ENCODE measurements around the gene AKR7A2.
A peak's percentile ranks its signal among the peaks of the same experiment; 100 is the strongest.

AKR7A2 gene

DNA sequence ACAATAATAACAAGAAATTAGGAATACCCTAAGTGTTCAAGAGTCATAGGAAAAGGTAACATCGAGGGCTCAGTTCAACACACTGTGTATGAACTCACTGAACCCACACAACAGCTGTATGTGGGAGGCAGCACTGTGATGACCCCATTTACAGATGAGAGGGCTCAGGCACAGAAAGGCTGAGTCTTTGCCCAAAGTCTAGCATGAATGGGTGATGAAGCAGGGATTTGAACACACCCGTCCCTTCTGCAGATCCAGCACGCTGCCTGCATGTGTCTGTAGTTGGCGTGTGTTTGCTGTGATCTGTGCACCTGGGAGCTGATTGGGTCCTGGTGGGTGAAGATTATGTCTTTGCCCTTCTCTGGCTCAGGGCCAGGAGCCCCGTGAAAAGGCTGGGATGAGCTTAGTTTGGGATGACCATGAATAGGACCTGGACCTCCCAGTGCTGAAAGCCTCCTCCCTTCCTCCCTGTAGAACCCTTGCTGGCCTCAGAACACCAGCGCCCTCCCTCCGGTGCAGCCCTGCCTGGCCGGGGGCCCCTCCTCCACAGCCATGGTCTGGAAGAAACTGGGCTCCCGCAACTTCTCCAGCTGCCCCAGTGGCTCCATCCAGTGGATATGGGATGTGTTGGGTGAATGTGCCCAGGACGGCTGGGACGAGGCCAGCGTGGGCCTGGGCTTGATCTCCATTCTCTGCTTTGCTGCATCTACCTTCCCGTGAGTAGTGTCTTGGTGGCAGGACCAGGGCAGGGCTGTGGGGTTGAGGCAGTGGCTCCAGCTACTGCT lies 5.4 kb upstream of the AKR7A2 start:
- Histone ChIP-seq H3K4me1 (ENCODE audit: control insufficient read depth, insufficient read depth, low read length) (peaks cover 6% of the 10 kb centered on the region), H3K4me3 (ENCODE audit: low read length) (no peak overlapping the region), H3K9ac (ENCODE audit: low read length) (no peak overlapping the region), H3K36me3 (ENCODE audit: control insufficient read depth, insufficient read depth, low read length) (peaks cover 1% of the 10 kb centered on the region), H3K27me3 (ENCODE audit: control insufficient read depth, insufficient read depth, low read length) (no peaks in the 10 kb centered on the region), H3K27ac (ENCODE audit: low read depth, low read length) (no peak overlapping the region)

DNA sequence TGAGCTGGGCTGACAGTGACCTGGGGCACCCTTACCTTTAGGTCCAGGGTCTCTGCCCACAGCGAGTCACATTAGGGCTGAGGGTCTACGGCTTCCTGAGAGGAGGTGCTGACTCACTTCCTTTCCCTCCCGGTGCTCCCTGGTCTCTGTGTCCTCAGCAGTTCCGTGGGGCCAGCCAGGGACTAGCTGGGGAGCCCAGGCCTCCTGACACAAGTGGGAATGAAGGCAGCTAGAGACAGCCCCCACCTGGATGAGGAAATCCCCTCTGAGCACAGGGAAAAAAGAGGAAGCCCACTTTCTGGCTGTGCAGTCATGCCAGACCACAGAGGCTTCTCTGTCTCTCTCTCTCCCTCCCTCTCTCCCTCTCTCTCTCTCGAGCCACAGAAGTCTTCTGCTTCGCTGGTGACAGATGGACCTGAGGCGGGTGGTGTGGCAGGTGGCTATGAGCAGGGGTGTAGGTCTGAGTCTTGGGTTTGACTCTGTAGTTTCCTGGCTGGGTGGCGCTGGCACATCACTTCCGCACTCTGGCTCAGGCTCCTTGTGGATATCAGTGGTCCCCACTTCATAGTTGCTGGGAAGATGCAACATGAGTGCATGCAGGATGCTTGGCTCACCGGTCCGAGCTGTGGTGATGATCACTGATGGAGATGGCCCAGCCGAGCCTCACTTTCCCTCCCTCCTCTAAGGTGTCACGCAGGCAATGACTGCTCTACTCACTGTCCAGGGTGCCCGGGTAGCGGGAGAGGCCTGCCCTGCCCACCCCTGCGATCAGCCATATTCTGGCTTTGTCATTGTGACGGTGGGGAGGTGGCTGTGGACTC lies 3.6 kb upstream of the AKR7A2 start:
- Histone ChIP-seq H3K4me1 (ENCODE audit: control insufficient read depth, insufficient read depth, low read length) (peaks cover 6% of the 10 kb centered on the region), H3K27me3 (ENCODE audit: control insufficient read depth, insufficient read depth, low read length) (no peaks in the 10 kb centered on the region), H3K9ac (ENCODE audit: low read length) (no peak overlapping the region), H3K27ac (ENCODE audit: low read depth, low read length) (no peak overlapping the region), H3K36me3 (ENCODE audit: control insufficient read depth, insufficient read depth, low read length) (no peaks in the 10 kb centered on the region), H3K4me3 (ENCODE audit: low read length) (no peak overlapping the region)

GRCh38 chr1:19313961-19314882 lies 2.3 kb upstream of the AKR7A2 start:
- Histone ChIP-seq H3K27me3 (ENCODE audit: control insufficient read depth, insufficient read depth, low read length) (no peaks in the 10 kb centered on the region), H3K36me3 (ENCODE audit: control insufficient read depth, insufficient read depth, low read length) (no peaks in the 10 kb centered on the region), H3K9ac (ENCODE audit: low read length) (no peak overlapping the region), H3K27ac (ENCODE audit: low read depth, low read length) (no peak overlapping the region), H3K4me1 (ENCODE audit: control insufficient read depth, insufficient read depth, low read length) (peaks cover 6% of the 10 kb centered on the region), H3K4me3 (ENCODE audit: low read length) (no peak overlapping the region)

GRCh38 chr1:19313636-19313959 lies 1.7 kb upstream of the AKR7A2 start:
- no peaks in the 10 kb centered on the region for H3K27me3 ChIP-seq (ENCODE audit: control insufficient read depth, insufficient read depth, low read length)
- H3K4me1 ChIP-seq (ENCODE audit: control insufficient read depth, insufficient read depth, low read length) = peaks cover 6% of the 10 kb centered on the region
- no peak overlapping the region for H3K4me3 ChIP-seq (ENCODE audit: low read length)

GRCh38 chr1:19312782-19313635 lies 1.1 kb upstream of the AKR7A2 start:
- Histone ChIP-seq H3K9ac (ENCODE audit: low read length) (peak overlapping the region; percentile 45), H3K36me3 (ENCODE audit: control insufficient read depth, insufficient read depth, low read length) (peaks cover 3% of the 10 kb centered on the region), H3K4me1 (ENCODE audit: control insufficient read depth, insufficient read depth, low read length) (peaks cover 6% of the 10 kb centered on the region), H3K27ac (ENCODE audit: low read depth, low read length) (peak overlapping the region; percentile 75), H3K4me3 (ENCODE audit: low read length) (peak overlapping the region; percentile 79), H3K27me3 (ENCODE audit: control insufficient read depth, insufficient read depth, low read length) (no peaks in the 10 kb centered on the region)

More at GRCh38 chr1:19313636-19313959, 1.7 kb upstream of the AKR7A2 start:
- H3K9ac ChIP-seq (ENCODE audit: low read length) = no peak overlapping the region
- H3K36me3 ChIP-seq (ENCODE audit: control insufficient read depth, insufficient read depth, low read length) = peaks cover under 1% of the 10 kb centered on the region
- H3K27ac ChIP-seq (ENCODE audit: low read depth, low read length) = no peak overlapping the region

DNA sequence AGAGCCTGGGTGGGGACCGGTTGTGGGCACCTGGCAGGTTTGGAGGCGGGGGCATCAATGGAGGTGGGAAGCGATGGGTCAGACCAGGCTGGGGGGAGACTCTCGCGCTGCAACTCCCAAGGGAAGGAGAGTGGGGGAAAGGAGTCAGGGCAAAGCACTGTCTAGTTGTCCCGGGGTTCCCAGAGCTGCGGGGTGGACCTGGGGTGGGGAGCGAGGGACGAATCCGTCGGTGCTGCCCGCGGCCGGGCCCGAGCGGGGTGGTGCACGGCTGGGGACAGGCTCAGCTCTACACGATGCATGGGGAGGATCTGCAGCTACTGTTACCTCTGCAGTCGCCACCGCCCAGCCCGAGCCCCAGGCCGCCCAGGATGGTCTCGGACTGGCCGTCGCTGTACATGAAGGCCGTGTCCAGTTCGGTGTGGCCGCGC lies 427 bp downstream of the AKR7A2 start:
- Histone ChIP-seq H3K4me3 (ENCODE audit: low read length) (peak overlapping the region; percentile 78), H3K27me3 (ENCODE audit: control insufficient read depth, insufficient read depth, low read length) (no peaks in the 10 kb centered on the region), H3K27ac (ENCODE audit: low read depth, low read length) (peak overlapping the region; percentile 38), H3K36me3 (ENCODE audit: control insufficient read depth, insufficient read depth, low read length) (peaks cover 6% of the 10 kb centered on the region), H3K9ac (ENCODE audit: low read length) (peak overlapping the region; percentile 5), H3K4me1 (ENCODE audit: control insufficient read depth, insufficient read depth, low read length) (peaks cover 6% of the 10 kb centered on the region)

GRCh38 chr1:19310720-19311502 lies 1.0 kb downstream of the AKR7A2 start:
- Histone ChIP-seq H3K9ac (ENCODE audit: low read length) (no peak overlapping the region), H3K27ac (ENCODE audit: low read depth, low read length) (no peak overlapping the region)

DNA sequence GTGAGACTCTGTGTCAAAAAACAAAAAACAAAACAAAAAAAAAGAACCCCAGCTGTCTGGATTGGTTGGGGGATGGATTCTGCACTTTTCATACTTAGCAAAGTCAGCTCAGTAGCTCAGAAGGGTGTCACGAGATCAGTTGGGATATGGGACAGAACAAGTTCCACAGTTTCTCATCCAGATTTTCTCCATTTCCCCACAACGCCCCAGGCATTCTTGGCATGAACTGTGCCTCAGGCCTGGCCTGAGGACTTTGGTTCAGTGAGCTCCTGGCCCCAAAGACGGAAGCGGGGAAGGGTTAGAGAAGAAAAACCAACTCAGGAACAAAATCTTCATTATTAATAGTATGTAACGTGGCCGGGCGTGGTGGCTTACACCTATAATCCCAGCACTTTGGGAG lies 1.9 kb downstream of the AKR7A2 start:
- Histone ChIP-seq H3K4me3 (ENCODE audit: low read length) (no peak overlapping the region), H3K9ac (ENCODE audit: low read length) (no peak overlapping the region), H3K27ac (ENCODE audit: low read depth, low read length) (no peak overlapping the region), H3K36me3 (ENCODE audit: control insufficient read depth, insufficient read depth, low read length) (peaks cover 9% of the 10 kb centered on the region), H3K27me3 (ENCODE audit: control insufficient read depth, insufficient read depth, low read length) (no peaks in the 10 kb centered on the region), H3K4me1 (ENCODE audit: control insufficient read depth, insufficient read depth, low read length) (peaks cover 6% of the 10 kb centered on the region)

More at GRCh38 chr1:19310720-19311502, 1.0 kb downstream of the AKR7A2 start:
- H3K4me3 ChIP-seq (ENCODE audit: low read length) = peak overlapping the region; percentile 78
- H3K27me3 ChIP-seq (ENCODE audit: control insufficient read depth, insufficient read depth, low read length) = no peaks in the 10 kb centered on the region
- H3K36me3 ChIP-seq (ENCODE audit: control insufficient read depth, insufficient read depth, low read length) = peaks cover 6% of the 10 kb centered on the region
- H3K4me1 ChIP-seq (ENCODE audit: control insufficient read depth, insufficient read depth, low read length) = peaks cover 6% of the 10 kb centered on the region

DNA sequence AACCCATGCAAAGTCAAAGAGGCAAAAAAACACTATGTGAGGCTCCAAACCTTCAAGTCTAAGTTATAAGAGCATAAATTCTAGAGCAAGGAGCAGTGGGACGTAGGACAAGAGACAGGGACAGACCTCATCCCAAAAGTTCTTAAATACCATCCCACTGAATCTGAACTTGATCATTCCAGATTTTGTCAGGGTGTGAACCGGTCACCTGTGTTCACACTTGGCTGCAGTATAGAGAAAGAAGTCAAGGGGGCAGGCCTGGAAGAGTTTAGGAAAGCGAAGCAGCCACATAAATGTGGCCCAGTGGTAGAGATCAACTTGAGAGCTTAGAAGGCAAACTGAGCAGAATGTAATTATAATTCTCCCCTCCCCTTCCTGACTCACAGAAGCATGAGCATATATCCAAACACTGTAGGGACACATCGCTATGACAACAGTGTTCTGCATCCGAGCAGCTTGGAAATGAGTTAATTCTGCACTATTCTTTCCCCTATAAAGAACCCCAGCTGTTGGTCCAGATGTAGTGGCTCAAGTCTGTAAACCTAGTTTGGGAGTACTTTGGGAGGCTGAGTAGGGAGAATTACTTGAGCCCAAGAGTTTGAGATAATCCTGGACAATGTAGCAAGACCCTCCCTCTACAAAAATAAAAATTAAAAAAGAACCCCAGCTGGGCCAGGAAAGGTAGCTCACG lies 2.7 kb downstream of the AKR7A2 start:
- Histone ChIP-seq H3K27me3 (ENCODE audit: control insufficient read depth, insufficient read depth, low read length) (no peaks in the 10 kb centered on the region), H3K27ac (ENCODE audit: low read depth, low read length) (no peak overlapping the region), H3K4me1 (ENCODE audit: control insufficient read depth, insufficient read depth, low read length) (peaks cover 6% of the 10 kb centered on the region), H3K4me3 (ENCODE audit: low read length) (no peak overlapping the region), H3K9ac (ENCODE audit: low read length) (no peak overlapping the region), H3K36me3 (ENCODE audit: control insufficient read depth, insufficient read depth, low read length) (peaks cover 10% of the 10 kb centered on the region)

DNA sequence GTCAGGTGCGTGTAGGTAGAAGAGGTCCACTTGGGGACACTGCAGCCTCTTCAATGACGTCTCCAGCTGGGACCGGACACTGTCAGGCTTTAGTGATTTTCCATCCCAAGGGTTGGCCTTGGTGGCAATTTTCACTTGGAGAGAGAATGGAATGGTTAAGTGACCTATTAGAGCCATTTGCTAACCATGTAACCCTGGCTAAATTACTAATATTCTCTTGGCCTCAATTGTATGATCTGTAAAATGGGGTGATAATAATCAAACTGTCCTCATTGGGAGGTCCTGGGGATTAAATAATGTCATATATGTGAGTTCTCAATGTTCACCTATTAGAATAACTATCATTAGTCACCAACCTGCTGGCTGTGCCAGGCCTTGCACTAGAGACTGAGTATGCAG lies 3.4 kb downstream of the AKR7A2 start:
- Histone ChIP-seq H3K27ac (ENCODE audit: low read depth, low read length) (no peak overlapping the region), H3K4me1 (ENCODE audit: control insufficient read depth, insufficient read depth, low read length) (peaks cover 6% of the 10 kb centered on the region), H3K9ac (ENCODE audit: low read length) (no peak overlapping the region), H3K27me3 (ENCODE audit: control insufficient read depth, insufficient read depth, low read length) (no peaks in the 10 kb centered on the region), H3K36me3 (ENCODE audit: control insufficient read depth, insufficient read depth, low read length) (peaks cover 10% of the 10 kb centered on the region), H3K4me3 (ENCODE audit: low read length) (no peak overlapping the region)

All from rectal smooth muscle tissue (tissue), 1 donor.